GOT3 (cell line): Measurements from ENCODE around the gene WWP2.

Experiments used
- DNase-seq: peaks from one replicate; lab custom pipeline; 2025; ENCODE audit warnings: mixed read lengths; lab: John Stamatoyannopoulos, UW

WWP2 gene

GRCh38 chr16:69927056-69927757, 165.1 kb downstream of the WWP2 start:
- no peak for DNase-seq

- no peak for DNase-seq
These were observed 166.8 kb downstream of the WWP2 start for GRCh38 chr16:69928856-69929400.

- no peak for DNase-seq
These were observed 167.3 kb downstream of the WWP2 start for GRCh38 chr16:69929480-69929879.

- no peak for DNase-seq
These were observed 168.1 kb downstream of the WWP2 start for GRCh38 chr16:69930117-69930776.

- no peak for DNase-seq
These were observed 169.5 kb downstream of the WWP2 start for GRCh38 chr16:69931631-69932030.

- DNase-seq: no peak
These were observed 170.1 kb downstream of the WWP2 start for GRCh38 chr16:69932228-69932627.

- DNase-seq: no peak
These were observed 170.7 kb downstream of the WWP2 start for GRCh38 chr16:69932691-69933392.

GRCh38 chr16:69934044-69934443, 171.9 kb downstream of the WWP2 start:
- DNase-seq: no peak

GRCh38 chr16:69934751-69935150, 172.6 kb downstream of the WWP2 start:
- DNase-seq: no peak

GRCh38 chr16:69935278-69935711, 173.2 kb downstream of the WWP2 start:
- DNase-seq: no peak

- DNase-seq: no peak
These were observed 173.6 kb downstream of the WWP2 start for GRCh38 chr16:69935740-69936139.

GRCh38 chr16:69936252-69936651, 174.1 kb downstream of the WWP2 start:
- no peak for DNase-seq

- no peak for DNase-seq
These were observed 174.6 kb downstream of the WWP2 start for GRCh38 chr16:69936751-69937211.

- no peak for DNase-seq
These were observed 175.4 kb downstream of the WWP2 start for GRCh38 chr16:69937465-69937951.

GRCh38 chr16:69938981-69939820, 177.1 kb downstream of the WWP2 start:
- DNase-seq: no peak

GRCh38 chr16:69939821-69940585, 177.9 kb downstream of the WWP2 start:
- no peak for DNase-seq

GRCh38 chr16:69940676-69941075, 178.5 kb downstream of the WWP2 start:
- no peak for DNase-seq

- DNase-seq: no peak
These were observed 179.3 kb downstream of the WWP2 start for GRCh38 chr16:69941251-69942098.

GRCh38 chr16:69942099-69942491, 180.0 kb downstream of the WWP2 start:
- no peak for DNase-seq
